Peyer's patch (tissue), 4 donors: ENCODE data around the gene LSM10.

Experiments used
- POLR2A ChIP-seq, 2 donors: fragments of 450-650 bp; IDR thresholded peaks; one replicate each; pipeline ENCODE4 v1.5.1; 2017; ENCODE audit warnings: antibody characterized with exemption in 2 of 2, mild to moderate bottlenecking in 2 of 2, moderate library complexity in 2 of 2
- TF ChIP-seq, protein P1 (sequence below), 6 experiments: fragments of 450-650 bp in 4 of 6; fragments of 200-600 bp in 2 of 6; sonication (generic) in 1 of 6; IDR thresholded peaks; one replicate each; pipeline ENCODE4 v1.5.1; 2017 to 2019; ENCODE audit warnings: antibody characterized with exemption in 6 of 6, mild to moderate bottlenecking in 3 of 6, moderate library complexity in 1 of 6

DNA sequence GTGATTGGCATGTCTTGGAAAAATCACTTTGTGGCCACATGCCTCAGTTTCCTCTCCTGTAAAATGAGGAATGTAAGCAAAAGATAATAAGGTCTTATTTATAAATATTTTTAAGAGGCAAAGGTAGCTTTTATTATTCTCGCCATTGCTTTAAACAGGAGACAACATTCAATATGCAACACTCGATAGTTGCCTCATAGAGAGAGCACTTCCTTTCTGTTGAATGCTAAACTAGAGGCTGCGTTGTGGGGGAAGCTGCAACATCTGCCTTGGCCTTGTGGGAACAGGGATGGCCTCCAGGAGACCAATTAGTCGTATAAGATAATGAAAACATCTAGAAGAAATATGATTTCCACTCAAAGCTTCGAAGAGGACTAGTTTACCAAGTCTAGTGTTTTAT lies 49.0 kb upstream of the LSM10 start:
- TF ChIP-seq, protein P1, sequence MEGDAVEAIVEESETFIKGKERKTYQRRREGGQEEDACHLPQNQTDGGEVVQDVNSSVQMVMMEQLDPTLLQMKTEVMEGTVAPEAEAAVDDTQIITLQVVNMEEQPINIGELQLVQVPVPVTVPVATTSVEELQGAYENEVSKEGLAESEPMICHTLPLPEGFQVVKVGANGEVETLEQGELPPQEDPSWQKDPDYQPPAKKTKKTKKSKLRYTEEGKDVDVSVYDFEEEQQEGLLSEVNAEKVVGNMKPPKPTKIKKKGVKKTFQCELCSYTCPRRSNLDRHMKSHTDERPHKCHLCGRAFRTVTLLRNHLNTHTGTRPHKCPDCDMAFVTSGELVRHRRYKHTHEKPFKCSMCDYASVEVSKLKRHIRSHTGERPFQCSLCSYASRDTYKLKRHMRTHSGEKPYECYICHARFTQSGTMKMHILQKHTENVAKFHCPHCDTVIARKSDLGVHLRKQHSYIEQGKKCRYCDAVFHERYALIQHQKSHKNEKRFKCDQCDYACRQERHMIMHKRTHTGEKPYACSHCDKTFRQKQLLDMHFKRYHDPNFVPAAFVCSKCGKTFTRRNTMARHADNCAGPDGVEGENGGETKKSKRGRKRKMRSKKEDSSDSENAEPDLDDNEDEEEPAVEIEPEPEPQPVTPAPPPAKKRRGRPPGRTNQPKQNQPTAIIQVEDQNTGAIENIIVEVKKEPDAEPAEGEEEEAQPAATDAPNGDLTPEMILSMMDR (IDR thresholded peaks at IDR 0.05): no peak
- TF ChIP-seq POLR2A (IDR thresholded peaks at IDR 0.05): no peak
